Mucosa of rectum (tissue), 2 donors: Measurements from ENCODE around the gene TRABD2B.

Experiments
- H3K27ac ChIP-seq, 2 donors: one replicate each; pipeline ENCODE4 v1.7.0; 2013; ENCODE audit warnings: inconsistent platforms in 2 of 2, low read depth in 2 of 2, low read length in 2 of 2
- H3K27me3 ChIP-seq, 2 donors: one replicate each; pipeline ENCODE4 v1.7.0; 2013; ENCODE audit warnings: low read length in 2 of 2; ENCODE audit not compliant: control insufficient read depth in 2 of 2, insufficient read depth in 2 of 2
- H3K36me3 ChIP-seq, 2 donors: one replicate each; pipeline ENCODE4 v1.7.0; 2013; ENCODE audit warnings: low read length in 2 of 2; ENCODE audit not compliant: control insufficient read depth in 2 of 2, insufficient read depth in 2 of 2
- H3K4me1 ChIP-seq, 2 donors: one replicate each; pipeline ENCODE4 v1.7.0; 2013; ENCODE audit warnings: low read length in 2 of 2, mild to moderate bottlenecking in 1 of 2; ENCODE audit not compliant: control insufficient read depth in 2 of 2, insufficient read depth in 2 of 2
- H3K4me3 ChIP-seq, 2 donors: one replicate each; pipeline ENCODE4 v1.7.0; 2013; ENCODE audit warnings: low read length in 2 of 2
- H3K9ac ChIP-seq, 2 donors: one replicate each; pipeline ENCODE4 v1.7.0; 2013; ENCODE audit warnings: low read length in 2 of 2, low read depth in 1 of 2, mild to moderate bottlenecking in 1 of 2
- H3K9me3 ChIP-seq, 2 donors: one replicate each; pipeline ENCODE4 v1.7.0; 2013; ENCODE audit warnings: low read length in 2 of 2; ENCODE audit not compliant: control insufficient read depth in 2 of 2
- donor health status: healthy.
- donor health status: Normal muscosa, but diverticular disease.

The TRABD2B gene

DNA sequence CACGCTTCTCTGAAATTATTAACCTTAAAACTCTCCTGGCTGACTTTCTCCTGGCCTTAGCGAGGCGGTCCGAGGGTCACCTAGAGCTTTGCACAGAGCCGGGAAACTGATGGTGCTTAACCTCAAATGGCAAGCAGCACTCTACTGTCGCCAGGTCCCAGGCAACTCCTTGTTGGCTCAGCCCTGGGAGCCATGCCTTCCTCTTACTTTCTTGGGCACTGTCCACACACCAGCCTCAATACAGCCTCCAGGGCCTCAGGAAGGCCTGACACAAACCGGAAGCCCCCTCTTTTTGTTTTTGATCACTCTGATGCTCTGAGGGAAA lies 3.8 kb downstream of the TRABD2B start:
- Histone ChIP-seq H3K4me3 (no peak overlapping the region), H3K27ac (no peak overlapping the region), H3K9ac (no peak overlapping the region), H3K4me1 (peaks cover 2% of the 10 kb centered on the region in 2 donors), H3K36me3 (no peaks in the 10 kb centered on the region), H3K27me3 (peaks cover 8 to 16% of the 10 kb centered on the region in 2 donors), H3K9me3 (no peaks in the 10 kb centered on the region)

DNA sequence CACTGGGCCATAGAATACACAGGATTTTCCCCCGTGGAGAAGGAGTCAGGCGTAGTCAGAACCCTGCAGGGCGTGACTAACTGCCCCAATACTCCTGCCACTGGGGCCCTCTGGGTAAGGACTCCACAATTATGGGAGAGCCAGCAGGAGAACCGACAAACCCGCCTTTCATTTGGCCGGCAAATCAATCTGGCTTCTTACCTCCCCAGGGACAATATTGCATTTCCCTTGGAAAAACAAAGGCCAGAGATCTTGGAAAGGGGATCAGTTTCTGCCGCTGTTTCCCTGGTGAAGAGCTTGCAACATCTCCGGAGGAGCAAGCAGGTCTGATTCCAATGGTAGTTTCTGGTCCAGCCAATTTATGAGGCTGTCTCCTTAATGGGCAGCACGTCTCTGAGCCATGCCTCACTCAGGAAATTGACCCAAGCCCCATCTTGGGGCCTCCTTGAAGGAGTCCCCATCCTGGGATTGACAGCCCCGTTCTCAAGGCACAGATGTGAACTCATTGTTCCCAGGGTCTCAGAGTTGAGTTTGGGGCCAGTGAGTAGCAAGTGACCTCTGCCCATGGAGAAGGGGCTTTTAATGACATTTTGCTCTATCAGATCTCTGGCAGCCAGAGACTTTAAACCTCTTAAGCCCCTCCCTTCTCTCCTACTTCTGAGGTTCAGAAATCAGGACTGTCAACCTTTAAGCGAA lies 4.3 kb downstream of the TRABD2B start:
- Histone ChIP-seq H3K4me3 (no peak overlapping the region), H3K36me3 (no peaks in the 10 kb centered on the region), H3K4me1 (peaks cover 2% of the 10 kb centered on the region in 2 donors), H3K27ac (no peak overlapping the region), H3K9me3 (no peaks in the 10 kb centered on the region), H3K27me3 (peaks cover 8 to 12% of the 10 kb centered on the region in 2 donors), H3K9ac (no peak overlapping the region)

DNA sequence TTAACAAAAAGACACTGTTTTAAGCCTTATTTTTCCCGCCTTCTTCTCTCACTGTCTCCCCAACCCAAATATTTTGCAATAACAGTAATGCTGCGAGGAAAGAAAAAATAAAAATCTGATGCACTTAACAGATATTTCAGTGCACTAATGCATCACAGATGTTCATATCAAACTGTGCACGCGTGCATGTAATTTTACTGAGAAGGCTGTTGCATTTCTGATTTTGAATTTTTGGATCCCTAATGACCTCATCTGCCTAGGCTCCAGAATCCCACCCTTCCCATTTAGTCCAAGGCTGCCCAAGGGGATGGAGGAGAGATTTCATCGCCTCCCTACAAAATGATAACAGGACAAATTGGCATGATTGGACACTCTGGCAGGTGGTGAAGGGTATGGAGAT lies 5.5 kb downstream of the TRABD2B start:
- no peaks in the 10 kb centered on the region for H3K36me3 ChIP-seq
- no peak overlapping the region for H3K27ac ChIP-seq
- no peak overlapping the region for H3K9ac ChIP-seq
- no peak overlapping the region for H3K4me3 ChIP-seq
- peaks cover 8 to 12% of the 10 kb centered on the region in 2 donors for H3K27me3 ChIP-seq
- peaks cover under 1 to 2% of the 10 kb centered on the region in 2 donors for H3K4me1 ChIP-seq
- no peaks in the 10 kb centered on the region for H3K9me3 ChIP-seq

DNA sequence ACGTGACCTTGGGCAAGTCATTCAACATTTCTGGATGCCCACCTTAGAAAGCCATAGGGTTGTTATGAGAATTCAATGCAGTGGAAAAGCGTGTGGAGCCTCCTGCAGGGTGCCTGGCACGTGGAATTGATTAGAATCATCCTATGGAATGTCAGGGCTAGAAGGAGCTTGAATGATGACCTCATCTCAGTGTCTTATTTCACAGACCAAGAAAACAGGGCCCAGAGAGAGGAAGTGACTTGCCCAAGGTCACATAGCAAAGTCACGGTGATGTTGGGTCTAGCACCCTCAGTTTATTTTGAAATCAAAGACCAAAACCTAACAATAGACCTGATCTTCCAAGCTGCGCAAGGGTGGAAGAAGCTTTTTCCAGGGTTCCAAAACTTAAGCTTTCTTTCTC lies 6.0 kb downstream of the TRABD2B start:
- peaks cover 0 to 2% of the 10 kb centered on the region in 2 donors for H3K4me1 ChIP-seq
- no peaks in the 10 kb centered on the region for H3K9me3 ChIP-seq
- H3K9ac ChIP-seq = no peak overlapping the region
- H3K27ac ChIP-seq = no peak overlapping the region
- no peaks in the 10 kb centered on the region for H3K36me3 ChIP-seq
- peaks cover 5 to 9% of the 10 kb centered on the region in 2 donors for H3K27me3 ChIP-seq
- H3K4me3 ChIP-seq = no peak overlapping the region

DNA sequence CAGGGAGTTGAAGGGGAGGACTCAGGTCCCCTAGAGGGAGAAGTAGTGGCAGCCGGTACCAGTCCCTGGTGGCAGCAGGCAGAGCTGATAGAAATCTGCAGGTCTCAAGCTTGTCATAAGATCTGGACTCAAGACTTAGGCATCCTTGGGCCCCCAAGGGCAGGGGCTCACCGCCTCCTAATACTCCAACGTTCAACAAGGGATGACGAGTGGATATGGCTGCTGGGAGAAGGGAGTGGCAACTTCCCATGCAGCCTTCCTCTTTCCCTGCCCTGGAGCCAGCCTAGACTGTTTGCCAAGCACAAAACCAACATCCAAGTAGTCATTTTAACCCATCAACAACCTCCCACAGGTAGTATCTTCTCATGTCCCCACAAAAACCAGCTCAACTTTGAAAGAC lies 6.9 kb downstream of the TRABD2B start:
- Histone ChIP-seq H3K36me3 (no peaks in the 10 kb centered on the region), H3K4me3 (no peak overlapping the region), H3K27ac (no peak overlapping the region), H3K4me1 (peaks cover 0 to 2% of the 10 kb centered on the region in 2 donors), H3K9ac (no peak overlapping the region), H3K27me3 (peaks cover 0 to 4% of the 10 kb centered on the region in 2 donors), H3K9me3 (no peaks in the 10 kb centered on the region)

DNA sequence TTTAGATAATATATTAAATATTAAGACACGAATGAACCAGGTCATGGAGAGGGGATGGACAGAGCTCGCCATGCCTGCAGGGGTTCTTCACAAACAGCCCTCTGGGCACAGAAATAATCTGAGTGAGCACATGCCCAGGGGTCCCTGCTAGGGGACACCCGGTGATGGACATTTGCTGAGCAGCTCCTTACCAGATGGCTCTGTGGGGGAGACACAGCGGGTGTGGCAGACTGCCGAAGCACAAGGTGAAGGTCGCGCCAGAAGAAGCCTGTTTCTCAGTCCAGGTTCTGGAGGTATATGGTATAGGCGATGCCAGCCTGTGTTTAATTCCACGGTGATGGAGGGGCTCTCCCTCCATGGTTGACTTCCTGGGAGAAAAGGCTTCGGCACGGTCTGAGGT lies 9.6 kb downstream of the TRABD2B start:
- H3K36me3 ChIP-seq = no peaks in the 10 kb centered on the region
- no peak overlapping the region for H3K9ac ChIP-seq
- H3K27ac ChIP-seq = no peak overlapping the region
- no peak overlapping the region for H3K4me3 ChIP-seq
- peaks cover 0 to 2% of the 10 kb centered on the region in 2 donors for H3K4me1 ChIP-seq
- no peaks in the 10 kb centered on the region for H3K9me3 ChIP-seq
- H3K27me3 ChIP-seq = no peaks in the 10 kb centered on the region

DNA sequence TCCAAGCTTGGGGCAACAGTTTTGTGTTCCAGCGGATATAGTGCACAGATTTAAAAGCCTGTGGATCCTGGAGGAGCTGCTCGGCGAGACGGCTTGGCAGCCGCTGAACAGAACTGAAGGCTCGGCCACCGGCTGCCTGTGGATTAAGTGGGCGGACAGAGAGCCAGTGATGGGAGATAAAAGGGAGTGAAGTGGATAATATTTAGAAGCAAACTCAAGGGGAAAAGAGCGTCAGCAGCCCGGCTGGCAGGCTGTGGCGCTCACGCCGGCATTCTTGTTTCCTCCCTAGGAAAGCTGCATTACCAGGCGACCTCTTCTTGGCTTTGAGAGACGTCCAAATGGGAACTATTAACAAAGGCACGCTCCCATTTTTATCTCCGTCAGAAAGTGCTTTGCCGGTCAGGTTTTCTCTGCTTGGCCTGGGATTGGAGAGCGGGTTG lies 10.4 kb downstream of the TRABD2B start:
- H3K9me3 ChIP-seq = no peaks in the 10 kb centered on the region
- no peaks in the 10 kb centered on the region for H3K4me1 ChIP-seq
- peak overlapping the region in 1 of 2 donors; percentile 7 for H3K4me3 ChIP-seq
- H3K27ac ChIP-seq = no peak overlapping the region
- H3K9ac ChIP-seq = no peak overlapping the region
- no peaks in the 10 kb centered on the region for H3K27me3 ChIP-seq
- no peaks in the 10 kb centered on the region for H3K36me3 ChIP-seq

DNA sequence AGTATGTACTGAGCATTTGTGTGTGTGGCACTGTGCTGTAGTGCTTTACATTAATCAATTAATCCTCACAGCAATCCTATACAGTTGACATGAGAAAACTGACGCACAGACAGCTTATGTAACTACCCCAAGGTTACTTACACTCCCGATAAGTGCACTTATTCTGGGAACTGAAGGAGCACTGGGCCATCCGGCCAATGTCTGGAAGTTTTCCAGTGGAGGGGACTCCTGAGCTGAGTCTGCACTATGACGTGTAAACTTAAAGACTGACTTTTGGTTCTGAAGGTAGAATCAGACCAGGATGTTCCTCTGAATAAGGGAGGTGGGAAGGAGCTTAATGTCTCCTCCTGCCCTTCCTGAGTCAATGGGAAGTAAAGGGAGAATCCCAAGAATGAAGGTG lies 12.2 kb downstream of the TRABD2B start:
- Histone ChIP-seq H3K4me1 (no peaks in the 10 kb centered on the region), H3K9me3 (no peaks in the 10 kb centered on the region), H3K27ac (no peak overlapping the region), H3K9ac (no peak overlapping the region), H3K27me3 (no peaks in the 10 kb centered on the region), H3K36me3 (no peaks in the 10 kb centered on the region), H3K4me3 (no peak overlapping the region)

DNA sequence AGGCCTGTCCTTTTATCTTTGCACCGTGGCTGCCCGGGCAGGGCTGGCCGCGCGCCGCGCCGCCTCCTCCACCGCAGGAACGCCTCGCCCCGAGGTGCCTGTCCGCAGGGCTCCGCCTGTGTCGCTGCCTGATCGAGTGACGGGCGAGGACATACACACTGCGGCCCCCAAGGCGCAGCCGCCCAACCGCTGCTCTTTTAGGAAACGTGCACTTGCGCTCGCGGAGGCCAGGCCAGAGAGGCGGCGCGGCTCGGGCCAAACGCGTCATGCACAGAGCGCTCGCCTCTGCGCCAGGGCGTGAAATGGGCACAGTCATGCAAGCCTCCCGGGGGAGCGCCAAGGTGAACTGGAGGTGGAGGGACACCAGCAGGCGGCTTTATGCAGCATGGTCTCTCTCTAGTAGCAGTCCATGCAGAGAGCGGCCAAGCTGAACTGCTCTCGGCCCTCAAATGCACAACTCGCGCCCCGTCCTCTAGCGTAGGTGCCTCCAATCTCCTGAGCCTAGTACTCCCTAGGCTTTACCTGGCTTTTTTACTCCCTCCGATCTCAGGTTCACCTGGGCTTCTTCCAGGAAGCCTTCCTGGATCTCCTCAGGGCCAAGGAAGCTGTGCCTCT lies 12.9 kb downstream of the TRABD2B start:
- H3K9ac ChIP-seq = no peak overlapping the region
- H3K9me3 ChIP-seq = no peaks in the 10 kb centered on the region
- no peak overlapping the region for H3K4me3 ChIP-seq
- H3K4me1 ChIP-seq = no peaks in the 10 kb centered on the region
- no peaks in the 10 kb centered on the region for H3K36me3 ChIP-seq
- H3K27ac ChIP-seq = no peak overlapping the region
- H3K27me3 ChIP-seq = no peaks in the 10 kb centered on the region

DNA sequence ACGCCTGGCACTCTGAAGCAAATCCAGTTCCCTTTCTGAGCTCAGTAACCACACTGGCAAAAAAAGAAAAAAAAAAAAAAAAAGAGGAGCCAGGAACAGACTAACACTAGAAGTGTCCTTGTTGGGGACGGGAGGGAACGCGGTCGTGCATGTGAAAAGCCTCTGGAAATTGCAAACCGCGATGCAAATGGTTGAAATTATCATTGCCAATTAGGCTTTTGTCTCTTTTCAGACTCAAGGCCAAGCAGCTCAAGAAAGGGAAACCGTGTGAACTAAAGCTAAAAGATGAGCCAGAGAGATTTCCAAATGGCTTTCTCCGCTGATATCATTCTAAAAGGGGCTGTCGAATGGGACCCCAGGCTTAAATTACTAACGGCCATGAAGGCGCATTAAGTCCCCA lies 13.5 kb downstream of the TRABD2B start:
- Histone ChIP-seq H3K9me3 (no peaks in the 10 kb centered on the region), H3K27ac (no peak overlapping the region), H3K27me3 (no peaks in the 10 kb centered on the region), H3K4me1 (no peaks in the 10 kb centered on the region), H3K9ac (no peak overlapping the region), H3K36me3 (no peaks in the 10 kb centered on the region), H3K4me3 (no peak overlapping the region)
